ENCODE measurements around the gene UGT2B28. TPM values are rescaled to one million over a fixed set of nuclear protein-coding genes. Genes with fewer than 3 reads are reported as not detected.
"Not testable (repeated sequence)": the region's sequence is repeated elsewhere in the genome, so short reads cannot be mapped to it uniquely, and the experiment has no call there.

Gene UGT2B28
- not detected for total RNA-seq (2013)
- not detected for polyA plus RNA-seq
- not detected in 2 replicates for polyA minus RNA-seq
- total RNA-seq = 0 to 1.2 (median 0) reads per million in 11 experiments

- H3K4me3 Mint-ChIP-seq; H3K36me3 ChIP-seq (replicated peaks in 1 of 2; ENCODE audit: control insufficient read depth in 1 of 2, insufficient read depth in 2 of 2, low read length in 2 of 2); H3K27ac ChIP-seq (ENCODE audit: low read depth in 1 of 2, low read length in 2 of 2); H3K4me2 ChIP-seq (replicated peaks; ENCODE audit: extremely low read depth, low read length, poor library complexity, severe bottlenecking); H3K4me1 ChIP-seq (ENCODE audit: control insufficient read depth in 1 of 2, insufficient read depth in 2 of 2, low read length in 2 of 2); H2AFZ ChIP-seq (ENCODE audit: insufficient read depth, low read depth, low read length, poor library complexity, severe bottlenecking); H3K79me2 ChIP-seq (ENCODE audit: insufficient read depth, low read length); H3K9me3 Mint-ChIP-seq; H3K36me3 Mint-ChIP-seq; DNase-seq; H3K4me3 ChIP-seq (replicated peaks in 1 of 3; ENCODE audit: low read depth in 2 of 3, low read length in 3 of 3); H3K9me3 ChIP-seq (replicated peaks in 1 of 2; ENCODE audit: control insufficient read depth in 1 of 2, insufficient read depth in 1 of 2, low read length in 2 of 2); H3K27me3 Mint-ChIP-seq (ENCODE audit: low read depth in 3 of 3); intact Hi-C loops (cut with micrococcal nuclease); H3K27me3 ChIP-seq (ENCODE audit: control insufficient read depth in 2 of 2, insufficient read depth in 2 of 2, low read length in 2 of 2); H3K4me1 Mint-ChIP-seq; H4K20me1 ChIP-seq (ENCODE audit: insufficient read depth, low read length); H3K27ac Mint-ChIP-seq; H3K9ac ChIP-seq (ENCODE audit: insufficient read depth, low read length, poor library complexity, severe bottlenecking): not testable (repeated sequence)
- no CpG with 5 or more reads among the region's 4 CpGs for WGBS (ENCODE audit: insufficient coverage)
Measured at GRCh38 chr4:69280081-69280480, at the start of gene UGT2B28. Gene UGT2B28 (plus strand): TSS chr4:69280475. CDS start chr4:69280501, 26 bp downstream.

GRCh38 chr4:69239092-69239491 lies 41.2 kb upstream of the UGT2B28 start:
- Mint-ChIP-seq H3K36me3 (no peaks in the 10 kb centered on the region), H3K27me3 (ENCODE audit: low read depth in 3 of 3) (no peaks in the 10 kb centered on the region), H3K4me1 (no peaks in the 10 kb centered on the region), H3K27ac (no peak overlapping the region), H3K4me3 (no peak overlapping the region), H3K9me3 (peaks cover 0 to 11% (median 2%) of the 10 kb centered on the region in 7 donors)
- H2AFZ ChIP-seq (ENCODE audit: insufficient read depth, low read depth, low read length, poor library complexity, severe bottlenecking) = no peak overlapping the region
- no peaks in the 10 kb centered on the region for H3K79me2 ChIP-seq (ENCODE audit: insufficient read depth, low read length)
- no peaks in the 10 kb centered on the region for H3K27me3 ChIP-seq (ENCODE audit: control insufficient read depth in 2 of 2, insufficient read depth in 2 of 2, low read length in 2 of 2)
- no peak overlapping the region for H3K4me2 ChIP-seq (replicated peaks; ENCODE audit: extremely low read depth, low read length, poor library complexity, severe bottlenecking)
- intact Hi-C loops (cut with micrococcal nuclease) = no loop called here
- no peak for DNase-seq
- no peaks in the 10 kb centered on the region for H3K4me1 ChIP-seq (ENCODE audit: control insufficient read depth in 1 of 2, insufficient read depth in 2 of 2, low read length in 2 of 2)
- no peak for TF ChIP-seq CTCF (IDR thresholded peaks at IDR 0.05)
- H3K9me3 ChIP-seq (replicated peaks in 1 of 2; ENCODE audit: control insufficient read depth in 1 of 2, insufficient read depth in 1 of 2, low read length in 2 of 2) = no peaks in the 10 kb centered on the region
- H3K9ac ChIP-seq (ENCODE audit: insufficient read depth, low read length, poor library complexity, severe bottlenecking) = no peak overlapping the region
- H3K27ac ChIP-seq (ENCODE audit: low read depth in 1 of 2, low read length in 2 of 2) = no peak overlapping the region
- no peaks in the 10 kb centered on the region for H3K36me3 ChIP-seq (replicated peaks in 1 of 2; ENCODE audit: control insufficient read depth in 1 of 2, insufficient read depth in 2 of 2, low read length in 2 of 2)
- H3K4me3 ChIP-seq (replicated peaks in 1 of 3; ENCODE audit: low read depth in 2 of 3, low read length in 3 of 3) = no peak overlapping the region
- WGBS (ENCODE audit: insufficient coverage) = no CpG with 5 or more reads among the region's 2 CpGs
- H4K20me1 ChIP-seq (ENCODE audit: insufficient read depth, low read length) = no peaks in the 10 kb centered on the region

Data from CD14-positive monocyte (primary cell).